H7 (cell line): ENCODE data around the gene WNK2. TPM values are rescaled to one million over a fixed set of nuclear protein-coding genes. Genes with fewer than 3 reads are reported as not detected.

Experiments
- DNase-seq: peaks from one replicate; pipeline ENCODE4 v3.0.0; 2012
- H3K27me3 ChIP-seq: 2 replicates; pipeline ENCODE4 v1.6.0; 2011; ENCODE audit warnings: mild to moderate bottlenecking, low read length; ENCODE audit not compliant: control insufficient read depth, insufficient read depth
- H3K36me3 ChIP-seq: replicated peaks from 2 replicates; pipeline ENCODE4 v1.5.1; 2011; ENCODE audit warnings: low read length; ENCODE audit not compliant: control insufficient read depth, insufficient read depth
- H3K4me3 ChIP-seq: 2 replicates; pipeline ENCODE4 v1.5.1; 2011; ENCODE audit warnings: low read depth, mild to moderate bottlenecking, control low read depth, low read length, moderate library complexity; ENCODE audit not compliant: insufficient read depth
- total RNA-seq: library from RNA; depleted of rRNA; stranded (reverse); fragments of >200 nt; shearing (Covaris generic); gene quantifications from 2 replicates; pipeline ENCODE4 v1.2.3, GENCODE V29; 2014

WNK2 gene
- total RNA-seq, 1 experiment from 2014 or later, result 13.3 TPM

- H3K36me3 ChIP-seq, result no peaks in the 10 kb centered on the region
- H3K27me3 ChIP-seq, result no peaks in the 10 kb centered on the region
- no peak overlapping the region for H3K4me3 ChIP-seq
- DNase-seq, result peak; percentile 67
These were observed 106.8 kb downstream of the WNK2 start for GRCh38 chr9:93290495-93291434.

GRCh38 chr9:93291536-93292287 lies 107.8 kb downstream of the WNK2 start:
- Histone ChIP-seq H3K4me3 (no peak overlapping the region), H3K27me3 (no peaks in the 10 kb centered on the region), H3K36me3 (no peaks in the 10 kb centered on the region)
- no peak for DNase-seq

- no peak for DNase-seq
- H3K4me3 ChIP-seq, result no peak overlapping the region
- no peaks in the 10 kb centered on the region for H3K27me3 ChIP-seq
- H3K36me3 ChIP-seq, result no peaks in the 10 kb centered on the region
These were observed 108.3 kb downstream of the WNK2 start for GRCh38 chr9:93292288-93292615.

- H3K4me3 ChIP-seq, result no peak overlapping the region
- DNase-seq, result peak; percentile 51
- no peaks in the 10 kb centered on the region for H3K27me3 ChIP-seq
- no peaks in the 10 kb centered on the region for H3K36me3 ChIP-seq
These were observed 108.9 kb downstream of the WNK2 start for GRCh38 chr9:93292664-93293328.

- peaks cover 3% of the 10 kb centered on the region; the same call in 1 of the 2 replicates for H3K36me3 ChIP-seq
- no peaks in the 10 kb centered on the region for H3K27me3 ChIP-seq
- no peak overlapping the region for H3K4me3 ChIP-seq
- no peak for DNase-seq
These were observed 110.1 kb downstream of the WNK2 start for GRCh38 chr9:93294011-93294410.

- peaks cover 3% of the 10 kb centered on the region; the same call in 1 of the 2 replicates for H3K36me3 ChIP-seq
- H3K4me3 ChIP-seq, result no peak overlapping the region
- DNase-seq, result peak; percentile 58
- H3K27me3 ChIP-seq, result no peaks in the 10 kb centered on the region
These were observed 111.1 kb downstream of the WNK2 start for GRCh38 chr9:93295031-93295430.

GRCh38 chr9:93295456-93296076 lies 111.6 kb downstream of the WNK2 start:
- Histone ChIP-seq H3K36me3 (peaks cover 3% of the 10 kb centered on the region; the same call in 1 of the 2 replicates), H3K4me3 (no peak overlapping the region), H3K27me3 (no peaks in the 10 kb centered on the region)
- DNase-seq, result no peak

GRCh38 chr9:93296889-93297480 lies 113.0 kb downstream of the WNK2 start:
- Histone ChIP-seq H3K36me3 (peaks cover 3% of the 10 kb centered on the region; the same call in 1 of the 2 replicates), H3K27me3 (no peaks in the 10 kb centered on the region), H3K4me3 (no peak overlapping the region)
- DNase-seq, result peak; percentile 48

GRCh38 chr9:93297659-93298497 lies 113.9 kb downstream of the WNK2 start:
- Histone ChIP-seq H3K36me3 (peaks cover 3% of the 10 kb centered on the region; the same call in 1 of the 2 replicates), H3K4me3 (no peak overlapping the region), H3K27me3 (no peaks in the 10 kb centered on the region)
- DNase-seq, result peak; percentile 83

- peak; percentile 51 for DNase-seq
- no peaks in the 10 kb centered on the region for H3K27me3 ChIP-seq
- H3K4me3 ChIP-seq, result no peak overlapping the region
- H3K36me3 ChIP-seq, result peaks cover 3% of the 10 kb centered on the region; the same call in 1 of the 2 replicates
These were observed 114.8 kb downstream of the WNK2 start for GRCh38 chr9:93298498-93299417.

GRCh38 chr9:93299418-93300174 lies 115.7 kb downstream of the WNK2 start:
- H3K36me3 ChIP-seq, result peaks cover 3% of the 10 kb centered on the region; the same call in 1 of the 2 replicates
- peak; percentile 60 for DNase-seq
- no peak overlapping the region for H3K4me3 ChIP-seq

GRCh38 chr9:93300175-93300572 lies 116.2 kb downstream of the WNK2 start:
- Histone ChIP-seq H3K4me3 (no peak overlapping the region), H3K27me3 (no peaks in the 10 kb centered on the region), H3K36me3 (peaks cover 3% of the 10 kb centered on the region)
- DNase-seq, result peak; percentile 42

More at GRCh38 chr9:93299418-93300174, 115.7 kb downstream of the WNK2 start:
- H3K27me3 ChIP-seq, result no peaks in the 10 kb centered on the region
